Upper lobe of right lung (tissue), 1 donor: ENCODE measurements around the gene TSEN34. TPM values are rescaled to one million over a fixed set of nuclear protein-coding genes. Genes with fewer than 3 reads are reported as not detected.
"Not testable (repeated sequence)": the region's sequence is repeated elsewhere in the genome, so short reads cannot be mapped to it uniquely, and the experiment has no call there.

Source experiments
- ATAC-seq: fragments of 200-7000 bp; cut with Tn5 transposase; one replicate; pipeline ENCODE4 v1.9.1; 2020; ENCODE audit warnings: mild to moderate bottlenecking, moderate library complexity
- DNase-seq: peaks from one replicate; pipeline ENCODE4 v3.0.0-alpha.2; 2020
- H3K27ac ChIP-seq: fragments of 200-600 bp; one replicate; pipeline ENCODE4 v1.8.0; 2022
- H3K27me3 ChIP-seq: fragments of 200-600 bp; one replicate; pipeline ENCODE4 v1.8.0; 2022; ENCODE audit warnings: mild to moderate bottlenecking
- H3K36me3 ChIP-seq: fragments of 200-600 bp; one replicate; pipeline ENCODE4 v1.8.0; 2022
- H3K4me1 ChIP-seq: fragments of 200-600 bp; one replicate; pipeline ENCODE4 v1.8.0; 2022
- H3K4me3 ChIP-seq: fragments of 200-600 bp; one replicate; pipeline ENCODE4 v1.8.0; 2022; ENCODE audit warnings: mild to moderate bottlenecking
- H3K9me3 ChIP-seq: fragments of 200-600 bp; one replicate; pipeline ENCODE4 v1.8.0; 2022
- CTCF ChIP-seq: fragments of 200-600 bp; IDR thresholded peaks from one replicate; pipeline ENCODE4 v1.8.0; 2022; ENCODE audit warnings: antibody characterized with exemption
- intact Hi-C: fragments of 100-400 bp; cut with DNase I; formaldehyde crosslinking; loops from one replicate; pipeline ENCODE4 v1.11.0; 2022
- total RNA-seq: library from RNA; stranded (reverse); fragmentation: NEBNext Ultra II Directional; extraction: Animal tissue kit (Norgen Biotek cat#: 25700); gene quantifications from one replicate; pipeline ENCODE4 v1.2.1, GENCODE V29; 2021
- donor health status: DM: no; HTN: yes; CAD: no; lungs with severe emphysema.

TSEN34 gene
- total RNA-seq, 1 donor from 2014 or later: 34.7 TPM

DNA sequence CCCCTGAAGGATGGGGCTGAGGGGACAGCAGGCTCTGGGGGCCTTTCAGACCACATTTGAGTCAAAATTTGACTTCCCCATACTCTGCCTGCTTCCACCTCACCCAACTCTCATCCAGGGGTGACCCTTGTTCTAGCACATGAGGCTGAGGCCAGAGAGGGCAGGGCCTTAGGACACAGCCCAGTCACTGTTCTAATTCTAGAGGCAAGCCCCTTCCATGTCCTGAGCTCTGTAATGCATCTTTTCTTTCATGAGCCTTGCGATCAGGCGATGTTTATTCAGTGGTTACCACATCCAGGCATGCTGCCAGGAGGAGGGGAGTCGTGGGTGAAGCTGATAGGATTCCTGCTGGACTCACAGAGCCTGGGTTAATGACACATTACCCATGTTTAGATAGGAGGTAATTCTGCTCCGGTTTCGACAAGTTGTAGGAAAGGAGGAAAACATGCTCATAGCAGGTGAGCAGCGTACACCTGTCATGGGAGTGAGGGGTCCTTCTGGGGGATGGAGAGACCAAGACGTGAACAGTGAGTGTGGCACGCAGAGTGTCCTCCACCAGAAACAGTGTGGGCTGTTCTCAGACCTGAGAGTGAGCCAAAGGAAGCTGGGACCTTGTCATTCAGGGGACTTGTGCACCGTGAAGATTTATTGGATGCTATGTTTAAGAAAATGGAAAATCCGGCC lies 18.8 kb downstream of the TSEN34 start:
- Histone ChIP-seq H3K27ac (peak overlapping the region; percentile 92), H3K36me3 (peaks cover 30% of the 10 kb centered on the region), H3K27me3 (no peaks in the 10 kb centered on the region), H3K9me3 (no peaks in the 10 kb centered on the region), H3K4me3 (peak overlapping the region; percentile 14), H3K4me1 (peaks cover 56% of the 10 kb centered on the region)
- TF ChIP-seq CTCF: no peak
- DNase-seq: peak; percentile 93
- ATAC-seq: peak; percentile 76
- intact Hi-C loops: no loop called here

DNA sequence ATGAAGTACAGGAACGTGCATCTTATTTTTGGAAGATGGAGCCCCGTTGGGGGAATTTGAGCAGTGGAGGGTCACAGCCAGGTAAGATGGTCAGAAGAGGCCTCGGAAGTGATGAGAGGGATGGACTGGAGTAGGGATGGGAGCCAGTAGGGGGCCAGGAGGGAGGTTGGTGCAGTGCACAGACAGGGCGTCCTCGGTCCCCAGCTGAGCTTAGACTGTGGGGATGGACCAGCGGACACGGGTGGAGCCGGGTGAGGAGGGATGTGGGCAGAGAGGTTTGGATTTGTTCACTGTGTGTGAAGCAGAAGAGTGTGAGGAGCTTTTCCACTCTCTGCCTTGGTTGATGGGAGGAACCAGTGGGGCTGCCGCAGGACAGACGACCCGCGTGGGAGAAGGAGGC lies 20.1 kb downstream of the TSEN34 start:
- DNase-seq (no peak), ATAC-seq (no peak)
- no peak for TF ChIP-seq CTCF
- Histone ChIP-seq H3K9me3 (no peaks in the 10 kb centered on the region), H3K4me3 (peak overlapping the region; percentile 12), H3K4me1 (peaks cover 49% of the 10 kb centered on the region), H3K36me3 (peaks cover 17% of the 10 kb centered on the region), H3K27me3 (no peaks in the 10 kb centered on the region), H3K27ac (peak overlapping the region; percentile 92)
- intact Hi-C loops: no loop called here

GRCh38 chr19:54214217-54214616 lies 23.1 kb downstream of the TSEN34 start:
- intact Hi-C loops, ATAC-seq, H3K36me3 ChIP-seq: not testable (repeated sequence)

GRCh38 chr19:54214734-54215133 lies 23.6 kb downstream of the TSEN34 start:
- H3K36me3 ChIP-seq, H3K27ac ChIP-seq, intact Hi-C loops, H3K27me3 ChIP-seq, H3K4me3 ChIP-seq, DNase-seq, ATAC-seq, H3K9me3 ChIP-seq: not testable (repeated sequence)
- H3K4me1 ChIP-seq: peaks cover 14% of the 10 kb centered on the region

More at GRCh38 chr19:54214217-54214616, 23.1 kb downstream of the TSEN34 start:
- H3K4me3 ChIP-seq, H3K27me3 ChIP-seq, H3K27ac ChIP-seq, H3K9me3 ChIP-seq, DNase-seq: not testable (repeated sequence)
- H3K4me1 ChIP-seq: peaks cover 20% of the 10 kb centered on the region

DNA sequence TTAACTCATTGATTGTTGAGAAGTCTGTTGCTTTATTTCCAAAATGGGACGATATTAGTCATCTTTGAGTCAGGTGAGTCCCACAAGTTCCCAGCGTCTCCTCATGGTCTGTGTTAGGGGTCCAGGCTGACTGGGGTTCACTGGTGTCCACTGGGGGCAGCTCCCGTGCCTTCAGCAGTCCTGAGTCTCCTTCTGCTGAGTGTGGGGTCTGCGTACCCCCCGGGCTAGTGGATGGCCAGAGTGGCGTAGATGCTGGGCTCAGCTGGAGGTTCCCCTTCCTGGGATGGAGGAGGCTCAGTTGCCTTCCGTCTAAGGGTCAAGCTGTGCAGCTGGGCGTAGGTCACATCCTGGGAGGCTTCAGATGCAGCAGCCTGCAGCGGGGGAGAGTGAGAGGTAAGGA lies 25.8 kb downstream of the TSEN34 start:
- TF ChIP-seq CTCF: no peak
- Histone ChIP-seq H3K4me1 (no peaks in the 10 kb centered on the region), H3K36me3 (peaks cover 6% of the 10 kb centered on the region), H3K9me3 (no peaks in the 10 kb centered on the region), H3K4me3 (no peak overlapping the region), H3K27ac (no peak overlapping the region), H3K27me3 (no peaks in the 10 kb centered on the region)
- DNase-seq: no peak
- no peak for ATAC-seq
- intact Hi-C loops: no loop called here

DNA sequence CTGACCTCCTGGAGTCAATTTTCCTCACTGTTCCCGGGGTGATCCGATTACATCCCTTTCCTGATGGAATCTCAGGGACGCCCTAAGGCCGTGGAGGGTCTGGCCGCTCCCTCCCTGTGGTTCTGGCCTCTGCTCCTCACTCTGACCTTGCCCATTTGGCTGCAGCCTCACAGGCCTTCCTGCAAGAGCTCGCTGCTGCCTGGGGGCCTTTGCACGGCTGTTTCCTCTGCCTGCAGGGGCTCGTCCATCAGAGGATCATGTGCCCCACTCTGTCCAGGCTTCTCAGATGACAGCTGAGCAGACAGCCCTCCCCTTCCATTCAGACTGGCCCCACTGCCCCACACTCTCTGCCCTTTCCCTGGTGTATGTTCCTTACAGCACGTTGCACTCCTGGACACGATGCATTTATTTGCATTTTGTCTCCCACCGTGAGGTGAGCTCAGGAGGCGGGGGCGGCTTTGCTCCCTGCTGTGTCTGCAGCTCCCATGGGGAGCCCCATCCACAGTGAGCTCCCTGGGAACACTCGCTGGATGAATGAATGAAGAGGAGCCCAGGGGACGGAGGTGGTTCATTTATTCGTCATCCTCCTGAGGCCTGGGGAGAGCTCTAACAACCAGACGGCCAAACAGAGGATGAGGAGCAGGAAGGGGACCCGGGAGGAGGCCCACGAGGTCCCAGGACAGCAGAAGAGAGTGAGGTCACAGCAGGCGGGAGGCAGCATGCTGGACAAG lies 26.6 kb downstream of the TSEN34 start:
- ATAC-seq, H3K27me3 ChIP-seq, DNase-seq, H3K36me3 ChIP-seq, H3K4me3 ChIP-seq, H3K27ac ChIP-seq, H3K4me1 ChIP-seq, H3K9me3 ChIP-seq, intact Hi-C loops: not testable (repeated sequence)

GRCh38 chr19:54218259-54218658 lies 27.2 kb downstream of the TSEN34 start:
- Histone ChIP-seq H3K4me3 (no peak overlapping the region), H3K9me3 (no peaks in the 10 kb centered on the region), H3K4me1 (no peaks in the 10 kb centered on the region), H3K27me3 (peaks cover 2% of the 10 kb centered on the region), H3K27ac (no peak overlapping the region), H3K36me3 (peaks cover 6% of the 10 kb centered on the region)
- DNase-seq: no peak
- no peak for TF ChIP-seq CTCF
- intact Hi-C loops: no loop called here
- no peak for ATAC-seq
